Measurements from ENCODE around the gene SLC6A17.

Gene SLC6A17

DNA sequence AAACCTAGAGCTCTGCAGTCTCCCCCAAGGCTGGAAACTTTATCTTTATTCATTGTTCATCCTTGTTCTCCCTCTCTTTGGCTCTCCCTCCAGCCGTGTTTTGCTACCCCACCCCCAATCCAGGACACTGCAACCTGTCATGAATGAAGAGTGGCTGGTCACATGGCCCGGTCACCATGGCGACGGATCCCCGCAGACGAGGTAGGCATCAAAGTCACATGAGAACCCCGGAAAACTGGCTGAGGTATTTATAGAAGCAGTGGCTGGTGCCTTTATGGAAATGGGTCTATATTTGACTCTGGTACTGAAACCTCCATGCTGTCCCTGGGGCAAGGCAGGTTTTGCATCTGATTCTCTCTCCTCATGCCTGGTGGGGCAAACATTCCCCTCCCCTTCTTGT is 13.4 kb upstream of the SLC6A17 start:
- no peak for DNase-seq

DNA sequence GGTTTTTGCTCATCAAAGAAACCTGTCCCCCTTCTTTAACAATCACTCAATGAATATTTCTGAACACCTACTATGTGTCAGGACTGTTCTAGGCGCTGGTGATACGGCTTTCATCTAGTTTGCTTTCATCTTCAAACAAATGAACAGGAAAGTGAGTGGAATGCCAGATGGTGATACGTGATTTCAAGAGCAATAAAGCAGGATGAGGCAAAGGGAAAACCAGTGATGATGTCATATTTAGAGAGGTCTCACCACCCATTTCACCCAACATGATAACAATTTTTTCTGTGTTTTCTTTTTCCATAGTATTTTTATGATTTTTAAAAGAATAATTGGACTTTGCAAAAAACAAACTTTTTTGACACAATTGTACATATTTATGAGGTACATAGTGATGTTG is 11.3 kb upstream of the SLC6A17 start:
- DNase-seq: no peak

DNA sequence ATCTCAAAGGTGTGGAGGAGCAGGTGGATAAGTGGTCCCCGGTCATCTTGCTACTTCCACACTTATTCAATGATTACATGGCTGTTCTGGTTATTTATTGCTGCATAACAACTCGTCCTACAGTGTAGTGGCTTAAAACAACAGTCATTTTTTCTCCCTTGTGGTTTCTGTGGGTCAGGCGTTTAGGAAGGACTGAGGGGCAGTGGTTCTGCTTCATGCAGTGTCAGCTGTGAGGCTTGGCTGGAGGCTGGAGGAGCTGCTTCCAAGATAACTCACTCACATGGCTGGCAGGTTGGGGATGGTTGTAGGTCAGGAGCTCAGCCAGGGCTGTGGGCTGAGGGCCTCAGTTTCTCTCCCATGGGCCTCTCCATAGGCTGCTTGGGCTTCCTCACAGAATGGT is 5.9 kb upstream of the SLC6A17 start:
- no peak for DNase-seq

DNA sequence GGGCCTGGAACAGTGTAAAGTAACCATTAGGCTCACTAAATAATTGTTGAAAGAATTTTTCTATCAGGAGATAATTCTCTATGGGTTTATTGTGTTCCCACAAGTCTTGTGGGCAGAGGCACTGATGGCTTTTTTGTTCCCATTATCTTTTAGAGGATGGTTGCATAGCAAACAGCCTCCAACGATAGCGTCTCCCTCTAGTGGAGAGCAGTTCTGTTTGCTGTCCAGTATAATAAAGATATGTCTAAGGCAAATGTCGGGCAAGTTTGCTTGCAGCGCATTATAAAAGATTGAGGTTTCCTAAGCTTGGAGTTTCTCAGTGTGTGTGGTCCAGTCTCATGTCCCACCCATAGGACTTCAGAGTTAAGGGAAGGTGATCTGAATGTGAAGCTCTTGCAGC is 1.3 kb upstream of the SLC6A17 start:
- no peak for DNase-seq

DNA sequence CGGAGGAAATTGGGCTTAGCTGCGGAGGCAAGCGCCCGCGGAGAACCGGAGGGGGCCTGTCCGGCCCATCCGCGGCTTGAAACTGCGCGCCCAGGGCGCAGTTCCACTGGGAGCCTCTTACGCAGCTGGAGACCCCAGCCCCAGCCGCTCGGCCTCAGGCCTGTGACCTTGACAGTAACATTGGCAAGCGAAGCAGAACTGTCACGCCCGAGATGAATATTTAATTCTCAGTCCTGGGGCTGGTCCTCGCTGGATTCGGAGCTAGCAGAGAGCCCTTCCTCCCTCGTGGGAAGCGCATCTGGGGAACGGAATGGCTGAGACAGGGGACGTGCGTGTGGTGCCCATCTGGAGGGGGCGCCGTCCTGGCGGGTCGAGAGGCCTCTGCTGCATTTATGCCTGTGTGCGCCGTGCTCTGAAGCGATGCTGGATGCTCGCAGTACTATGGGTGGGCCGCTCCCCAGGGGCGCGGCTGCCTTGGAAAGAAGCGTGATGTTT is 928 bp downstream of the SLC6A17 start:
- DNase-seq: no peak

DNA sequence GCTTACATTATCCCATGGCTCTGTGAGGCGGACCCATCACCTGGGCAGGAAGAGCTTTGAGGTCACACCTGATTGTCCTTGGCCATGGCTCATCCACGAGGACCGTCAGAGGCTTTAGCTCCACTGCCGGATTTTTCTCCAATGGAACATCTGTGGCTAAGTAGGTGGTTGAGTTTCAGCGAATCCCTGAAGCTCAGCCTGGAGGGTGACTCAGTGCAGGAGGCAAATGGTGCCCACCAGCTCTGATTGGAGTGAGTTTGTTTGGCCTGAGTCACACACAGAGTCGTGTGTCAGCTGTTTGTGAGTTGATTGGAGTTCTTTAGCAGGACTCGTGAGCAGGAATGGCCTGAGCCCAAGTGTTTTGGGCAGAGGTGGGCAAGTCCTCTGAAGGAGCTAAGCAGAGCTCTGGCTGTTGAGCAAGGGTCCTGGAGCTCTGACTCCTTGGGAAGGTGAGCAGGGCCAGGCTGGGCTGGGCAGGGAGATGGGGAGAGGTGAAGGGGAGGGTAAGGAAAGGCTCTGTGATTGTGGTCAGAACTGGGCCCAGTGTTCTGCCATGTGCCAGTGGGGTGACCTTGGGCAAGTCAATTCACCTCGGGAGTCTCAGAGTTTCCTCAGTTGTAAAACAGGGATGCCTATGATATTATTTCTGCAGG is 2.0 kb downstream of the SLC6A17 start:
- DNase-seq: no peak

DNA sequence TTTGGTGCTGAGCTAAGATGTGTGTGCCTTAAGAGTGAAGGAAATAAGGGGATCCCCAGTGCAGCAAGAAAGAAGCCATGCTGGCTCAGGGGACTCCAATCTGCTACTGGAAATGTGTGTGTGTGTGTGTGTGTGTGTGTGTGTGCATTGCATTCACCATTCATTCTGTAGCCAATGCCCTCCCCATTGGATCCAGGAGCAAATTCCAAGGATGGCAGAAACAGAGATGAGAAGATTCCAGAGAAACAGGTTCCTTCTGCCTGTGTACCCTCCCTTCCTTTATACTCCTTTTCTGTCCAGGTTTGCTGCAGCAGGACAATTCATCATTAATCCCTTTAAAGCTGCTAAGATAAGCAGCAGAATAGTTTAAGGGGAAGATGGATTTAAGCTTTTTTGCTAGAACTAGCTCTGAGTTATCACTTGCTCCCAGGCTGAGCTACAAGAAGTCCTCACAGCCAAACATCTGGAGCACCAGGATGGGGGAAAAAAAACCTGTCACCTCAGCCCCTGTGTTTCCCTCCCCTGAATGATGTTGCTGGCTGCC is 3.2 kb downstream of the SLC6A17 start:
- DNase-seq: no peak

DNA sequence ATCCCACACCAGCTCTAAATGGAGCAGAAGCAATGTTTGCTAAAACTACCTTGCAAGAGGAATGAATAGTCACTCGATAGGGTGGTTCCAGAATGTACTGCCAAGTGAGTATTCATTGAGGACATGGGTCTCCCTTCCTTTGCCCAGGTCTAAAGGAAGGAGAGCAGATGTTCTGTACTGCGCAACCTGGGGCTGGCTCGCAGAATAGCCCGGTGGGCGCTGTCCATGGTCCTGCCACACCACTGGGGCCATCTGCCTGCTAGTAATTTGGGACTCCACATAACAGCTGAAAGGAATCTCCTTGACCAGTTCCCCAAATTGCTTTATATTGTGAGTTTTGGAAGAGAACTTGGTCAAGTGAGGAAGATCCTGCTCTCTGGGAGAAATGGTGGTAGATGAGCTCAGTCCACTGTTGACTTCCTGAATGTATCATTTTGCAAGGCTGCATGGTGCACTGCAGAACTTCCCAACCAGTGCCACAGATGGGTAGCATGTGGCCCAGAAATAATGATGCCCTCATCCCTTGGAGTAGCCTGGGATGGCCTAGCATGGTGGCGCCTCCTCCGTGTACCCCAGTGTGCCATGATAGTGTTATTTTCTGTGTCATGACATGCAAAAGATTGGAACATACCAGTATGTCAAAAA is 5.7 kb downstream of the SLC6A17 start:
- no peak for DNase-seq

DNA sequence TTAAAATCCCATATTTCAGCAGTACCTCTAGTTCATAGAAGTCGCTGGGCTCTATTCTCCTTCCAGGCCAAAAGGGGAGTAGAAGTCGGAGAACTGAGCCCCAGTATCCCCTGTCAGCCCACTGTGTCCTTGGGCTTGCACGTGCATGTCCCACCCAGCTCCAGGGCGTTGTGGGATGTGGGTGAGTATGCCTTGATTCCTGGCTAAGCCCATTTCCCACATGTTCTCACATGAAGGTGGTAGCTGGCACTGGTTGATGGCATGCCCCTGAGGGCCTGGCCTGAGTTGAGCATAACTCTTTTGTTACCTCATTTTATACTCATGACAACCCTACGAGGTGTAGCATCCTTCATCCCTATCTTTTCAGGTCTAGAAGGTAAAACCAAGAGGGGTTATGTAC is 8.0 kb downstream of the SLC6A17 start:
- no peak for DNase-seq

DNA sequence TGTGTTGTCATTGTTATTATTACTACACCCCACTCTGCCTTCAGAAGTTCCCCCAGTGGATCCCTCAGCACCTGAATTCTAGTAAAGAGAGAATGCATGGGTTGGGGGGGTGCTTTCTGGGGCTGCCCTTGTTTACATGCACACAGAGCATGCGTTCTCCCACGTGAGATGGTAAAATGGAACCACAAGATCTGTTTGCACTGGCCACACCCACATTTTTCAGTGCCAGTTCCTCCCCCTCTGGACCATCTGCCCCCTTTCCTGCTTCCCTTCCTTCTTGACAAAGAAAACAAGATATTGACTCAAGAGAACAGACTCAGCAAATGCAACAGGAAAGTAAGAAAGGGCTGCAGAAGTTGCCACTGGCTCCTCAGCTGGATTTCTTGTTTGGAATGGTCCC is 8.9 kb downstream of the SLC6A17 start:
- DNase-seq: no peak

DNA sequence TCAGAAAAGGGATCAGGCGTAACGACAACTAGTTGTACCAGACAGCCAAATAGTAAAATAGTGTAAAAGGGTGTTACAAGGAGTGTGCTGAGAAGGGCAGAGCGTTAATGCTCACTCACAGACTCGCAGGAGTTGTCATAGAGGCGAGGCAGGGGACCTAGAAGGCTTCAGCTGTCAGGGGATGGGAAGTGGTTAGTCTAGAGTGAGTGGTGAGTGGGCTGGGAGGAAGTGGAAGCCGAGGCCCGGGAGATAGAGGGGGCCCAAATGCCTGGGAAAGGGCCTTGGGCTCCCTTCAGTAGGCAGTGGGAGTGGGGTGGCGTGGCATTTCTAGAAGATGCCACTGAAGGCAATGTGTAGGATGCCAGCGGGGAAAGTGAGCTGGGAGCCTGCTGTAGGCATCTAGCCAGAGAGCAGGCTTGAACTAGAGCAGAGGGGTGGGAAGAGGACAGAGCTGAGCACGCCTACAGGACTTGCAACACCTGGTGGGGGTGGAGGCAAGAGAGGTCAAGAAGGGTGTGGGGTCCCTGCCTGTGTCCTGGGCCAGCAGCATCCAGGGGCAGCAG is 10.3 kb downstream of the SLC6A17 start:
- no peak for DNase-seq

DNA sequence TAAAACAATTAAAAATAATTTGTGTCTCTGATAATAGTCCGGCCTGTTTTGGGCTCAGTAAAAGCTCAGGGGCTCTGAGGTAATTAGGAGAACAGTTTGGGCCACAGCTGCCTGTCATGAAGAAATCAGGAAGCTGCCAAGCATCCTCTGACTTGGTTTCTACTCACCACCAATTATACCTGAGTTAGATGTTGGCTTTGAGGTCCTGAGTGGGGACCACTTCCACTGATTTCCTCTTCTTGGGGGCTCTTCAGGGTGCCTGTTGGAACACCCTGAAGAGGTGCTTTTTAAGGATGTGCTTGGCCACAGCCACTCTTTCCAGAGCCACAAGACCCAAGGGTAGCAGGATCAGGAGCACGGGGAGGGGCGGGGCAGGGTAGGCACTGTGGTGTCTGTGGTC is 10.9 kb downstream of the SLC6A17 start:
- no peak for DNase-seq

DNA sequence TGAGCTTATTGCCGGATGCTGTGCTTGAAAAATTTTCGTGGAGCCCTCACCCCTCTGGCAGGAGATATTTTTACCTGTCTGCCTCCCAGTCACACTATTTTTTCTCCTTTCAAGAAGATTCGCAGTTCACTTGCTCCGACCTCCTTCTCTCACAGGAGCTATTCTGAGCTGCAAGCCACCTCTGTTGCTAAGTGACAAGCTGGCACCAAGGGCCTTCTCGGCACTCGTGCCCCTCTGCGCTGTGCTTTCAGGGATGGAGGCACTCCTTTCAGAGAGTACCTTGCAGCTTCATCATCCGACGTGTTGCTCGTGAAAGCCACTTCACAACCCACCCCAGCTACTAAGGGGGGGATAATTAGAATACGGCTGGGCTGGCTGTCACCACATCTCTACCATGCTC is 11.6 kb downstream of the SLC6A17 start:
- DNase-seq: no peak

DNA sequence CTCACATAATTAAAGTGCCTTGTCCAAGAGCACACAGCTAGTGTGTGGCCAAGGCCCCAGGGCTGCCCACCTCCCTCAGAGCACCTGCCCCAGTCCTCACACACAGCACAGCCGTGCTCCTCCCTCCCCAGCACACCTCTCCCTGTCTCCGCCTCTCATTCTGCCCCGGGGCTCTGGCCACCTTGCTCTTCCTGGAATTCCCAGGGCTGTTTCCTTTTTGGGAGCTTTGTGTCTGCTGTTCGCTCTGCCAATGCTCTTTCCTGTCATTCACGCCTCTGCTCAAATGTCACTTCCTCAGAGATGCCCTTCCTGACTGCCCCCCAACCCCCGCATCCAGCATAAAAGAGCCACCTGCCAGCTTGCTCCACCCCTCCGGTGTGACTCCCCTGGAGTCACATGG is 13.3 kb downstream of the SLC6A17 start:
- DNase-seq: no peak

DNA sequence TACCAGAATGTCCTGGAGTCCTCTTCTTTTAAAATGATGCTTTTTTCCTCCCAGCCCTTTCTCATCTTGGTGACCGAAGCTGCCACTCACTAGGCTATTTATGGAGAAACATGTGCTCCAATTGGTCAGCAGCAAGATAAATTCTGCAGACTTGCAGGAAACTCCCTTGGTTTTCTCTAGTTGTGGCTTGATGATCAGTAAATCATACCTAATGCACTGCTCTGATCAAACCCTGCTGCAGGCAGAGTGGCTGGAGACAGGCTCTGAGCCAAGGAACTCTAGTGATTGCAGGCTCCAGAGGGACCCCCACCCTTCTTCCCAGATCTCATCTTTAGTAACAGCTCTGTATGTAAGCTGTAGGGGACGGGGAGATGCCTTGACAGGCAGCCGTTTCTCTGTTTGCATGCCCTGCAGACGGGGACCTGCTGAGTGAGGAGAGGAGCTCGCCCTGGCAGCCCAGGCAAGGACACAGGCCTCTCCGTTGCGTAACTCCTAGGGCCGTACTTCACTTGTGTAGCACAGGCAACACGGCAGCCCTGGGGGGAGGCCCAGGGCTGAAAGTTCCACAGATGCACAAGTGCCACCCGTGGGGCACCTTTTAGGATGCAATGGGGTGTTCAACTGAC is 14.5 kb downstream of the SLC6A17 start:
- no peak for DNase-seq

DNA sequence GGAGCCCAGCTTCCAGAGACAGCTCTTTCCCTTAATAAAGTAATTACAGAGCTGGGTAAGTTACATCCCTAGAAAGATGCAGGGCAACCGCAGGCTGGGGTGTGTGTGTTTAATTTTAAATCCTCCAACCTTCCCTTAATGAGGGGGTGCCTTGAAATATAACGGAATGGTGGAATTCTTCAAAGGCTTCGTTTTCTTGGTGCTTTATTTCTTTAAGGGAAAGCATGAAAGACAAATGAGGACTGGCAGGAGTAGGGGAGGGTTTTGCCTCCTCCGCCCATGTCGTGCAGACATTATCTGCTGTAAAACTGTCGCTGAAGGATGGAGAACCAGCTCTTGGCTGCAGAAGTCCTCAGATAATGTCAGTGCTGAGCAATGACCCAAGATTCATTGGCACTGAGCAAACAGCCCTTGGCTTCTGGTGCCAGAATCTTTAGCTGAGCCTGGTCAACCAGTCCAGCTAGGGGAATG is 15.5 kb downstream of the SLC6A17 start:
- DNase-seq: no peak

DNA sequence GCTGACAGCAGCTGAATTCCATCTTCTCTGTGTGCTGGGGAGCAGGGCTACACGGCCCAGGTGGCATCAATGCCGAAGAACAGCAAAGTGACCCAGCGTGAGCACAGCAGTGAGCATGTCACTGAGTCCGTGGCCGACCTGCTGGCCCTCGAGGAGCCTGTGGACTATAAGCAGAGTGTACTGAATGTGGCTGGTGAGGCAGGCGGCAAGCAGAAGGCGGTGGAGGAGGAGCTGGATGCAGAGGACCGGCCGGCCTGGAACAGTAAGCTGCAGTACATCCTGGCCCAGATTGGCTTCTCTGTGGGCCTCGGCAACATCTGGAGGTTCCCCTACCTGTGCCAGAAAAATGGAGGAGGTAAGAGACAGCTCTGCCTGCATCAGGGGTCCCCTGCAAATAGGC is 16.6 kb downstream of the SLC6A17 start:
- DNase-seq: no peak

DNA sequence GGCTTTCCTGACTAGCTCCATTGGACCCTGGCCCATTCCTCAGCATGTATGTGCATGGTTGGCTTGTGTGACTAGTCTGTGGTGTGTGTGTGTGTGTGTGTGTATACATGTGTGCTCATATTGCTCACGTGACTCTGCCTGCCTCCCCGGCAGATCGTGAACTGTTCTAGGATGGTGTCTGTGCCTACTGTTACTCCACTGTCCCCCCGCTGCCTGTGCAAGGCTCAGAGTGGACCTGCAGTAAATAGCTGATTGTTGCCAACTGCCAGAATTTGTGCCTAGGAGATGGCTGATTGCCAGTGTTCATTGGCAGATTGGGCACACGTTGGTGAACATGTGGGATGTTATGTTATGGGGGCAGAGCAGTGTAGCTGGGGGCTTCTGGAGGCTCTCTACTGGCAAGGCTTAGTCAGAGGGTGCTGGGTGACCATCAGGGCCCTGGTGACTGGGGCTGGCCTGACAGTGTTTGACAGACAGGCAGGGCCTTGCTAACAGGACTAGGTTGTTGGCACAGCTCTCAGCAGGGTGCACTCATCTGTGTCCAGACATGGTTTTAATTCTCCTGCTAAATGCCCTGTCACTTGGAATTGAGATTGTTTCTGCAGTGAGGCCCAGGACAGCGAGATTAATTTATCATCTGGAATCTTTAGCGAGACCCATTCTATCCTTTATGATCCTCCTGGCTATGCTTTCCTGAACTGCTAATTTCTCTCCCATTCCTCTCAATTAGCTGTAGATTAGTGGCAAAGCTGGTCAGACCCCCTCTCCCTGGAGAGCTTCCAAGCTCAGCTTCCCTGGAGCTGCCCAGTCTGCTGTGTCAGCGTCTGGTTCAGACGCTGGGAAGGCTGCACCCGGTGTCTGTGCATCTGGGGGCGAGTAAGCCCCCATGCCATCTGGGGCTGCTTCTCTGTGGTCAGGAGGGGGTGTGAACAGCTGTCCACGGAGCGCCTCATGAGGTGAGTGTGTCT is 20.8 kb downstream of the SLC6A17 start:
- DNase-seq: no peak

DNA sequence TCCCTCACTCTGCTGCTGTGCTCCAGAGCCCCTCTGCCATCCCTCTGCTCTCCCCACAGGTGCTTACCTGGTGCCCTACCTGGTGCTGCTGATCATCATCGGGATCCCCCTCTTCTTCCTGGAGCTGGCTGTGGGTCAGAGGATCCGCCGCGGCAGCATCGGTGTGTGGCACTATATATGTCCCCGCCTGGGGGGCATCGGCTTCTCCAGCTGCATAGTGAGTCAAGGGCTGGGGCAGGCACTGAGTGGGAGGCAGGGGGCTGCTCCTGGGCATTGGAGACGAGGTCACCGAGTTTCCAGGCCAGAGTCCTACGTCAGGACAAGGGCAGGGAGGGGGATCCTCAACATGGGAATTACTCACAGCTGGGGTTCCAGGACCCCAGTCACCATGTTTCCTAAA is 21.7 kb downstream of the SLC6A17 start:
- no peak for DNase-seq

DNA sequence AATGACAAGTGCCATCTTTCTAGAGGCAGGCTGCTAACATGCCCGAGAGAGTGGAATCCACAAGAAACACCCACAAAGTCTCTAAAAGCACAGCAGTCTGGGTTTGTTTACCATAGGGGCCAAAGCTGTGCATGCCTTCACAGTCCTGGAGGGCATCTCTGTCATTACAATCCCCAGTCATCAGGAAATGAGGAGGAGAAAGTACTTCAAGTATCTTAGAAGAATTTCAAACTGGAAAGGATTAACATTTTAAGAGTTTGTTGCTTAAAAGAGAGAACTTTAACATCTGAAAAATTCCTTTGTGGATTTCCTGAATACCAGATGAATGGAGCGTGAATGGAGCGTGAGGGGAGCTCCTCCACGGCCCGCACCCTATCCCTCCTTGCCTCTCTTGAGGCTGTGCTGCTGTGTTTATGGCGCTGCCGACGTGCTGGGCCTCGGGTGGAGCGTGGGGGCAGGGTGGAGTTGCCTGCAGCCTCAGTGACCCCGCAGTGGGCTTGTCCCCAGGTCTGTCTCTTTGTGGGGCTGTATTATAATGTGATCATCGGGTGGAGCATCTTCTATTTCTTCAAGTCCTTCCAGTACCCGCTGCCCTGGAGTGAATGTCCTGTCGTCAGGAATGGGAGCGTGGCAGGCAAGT is 23.3 kb downstream of the SLC6A17 start:
- no peak for DNase-seq

DNA sequence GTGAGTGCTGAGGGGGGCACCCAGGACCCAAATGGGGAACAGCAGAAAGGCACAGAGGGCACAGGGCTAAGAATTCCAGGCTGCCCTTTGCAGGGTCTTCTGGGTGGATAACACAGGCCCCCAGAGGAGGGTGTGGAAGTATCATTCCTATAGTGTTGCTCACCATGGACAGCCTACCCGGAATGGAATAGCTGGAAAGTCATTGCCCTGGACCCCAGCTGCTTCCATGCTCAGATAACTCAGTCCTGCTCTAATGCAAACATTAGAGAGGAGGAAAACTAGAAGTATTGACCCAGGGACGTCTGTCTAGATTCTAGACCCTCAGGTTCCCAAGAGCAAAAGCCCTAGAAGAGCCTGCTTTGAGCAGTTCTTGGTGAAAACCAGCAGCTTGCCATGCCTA is 24.7 kb downstream of the SLC6A17 start:
- no peak for DNase-seq

All from NCI-H1048 (cell line).